Astrocyte (in vitro differentiated cells and primary cell): ENCODE data around the gene FPGS. TPM values are rescaled to one million over a fixed set of nuclear protein-coding genes. Genes with fewer than 3 reads are reported as not detected.
A peak's percentile ranks its signal among the peaks of the same experiment; 100 is the strongest.

Source experiments
- DNase-seq: peaks from one replicate; pipeline ENCODE4 v3.0.0-alpha.2; 2010; ENCODE audit warnings: low read depth
- FAIRE-seq: peaks from 2 replicates; lab custom pipeline; 2011; peaks lifted over from hg19 to GRCh38; lab: Jason Lieb, UNC
- H2AFZ ChIP-seq: 2 replicates; pipeline ENCODE4 v1.6.0; 2012; ENCODE audit warnings: low read depth, low read length, inconsistent platforms
- H3K27ac ChIP-seq: 2 replicates; pipeline ENCODE4 v1.5.1; 2011; ENCODE audit warnings: low read depth, low read length, inconsistent platforms
- H3K27me3 ChIP-seq: 2 replicates; pipeline ENCODE4 v1.6.0; 2011; ENCODE audit warnings: low read length, inconsistent platforms; ENCODE audit not compliant: insufficient read depth
- H3K36me3 ChIP-seq: 2 replicates; pipeline ENCODE4 v1.5.1; 2011; ENCODE audit warnings: low read length, inconsistent platforms; ENCODE audit not compliant: insufficient read depth
- H3K4me1 ChIP-seq: 2 replicates; pipeline ENCODE4 v1.5.1; 2011; ENCODE audit warnings: low read length, inconsistent platforms; ENCODE audit not compliant: insufficient read depth
- H3K4me2 ChIP-seq: 2 replicates; pipeline ENCODE4 v1.6.0; 2012; ENCODE audit warnings: low read length, inconsistent platforms
- H3K4me3 ChIP-seq: 2 replicates; pipeline ENCODE4 v1.5.1; 2011; ENCODE audit warnings: low read depth, mild to moderate bottlenecking, low read length, inconsistent platforms; ENCODE audit not compliant: insufficient read depth
- H3K79me2 ChIP-seq: 2 replicates; pipeline ENCODE4 v1.6.0; 2012; ENCODE audit warnings: mild to moderate bottlenecking, low read length, inconsistent platforms; ENCODE audit not compliant: insufficient read depth
- H3K9ac ChIP-seq: 2 replicates; pipeline ENCODE4 v1.6.0; 2012; ENCODE audit warnings: mild to moderate bottlenecking, low read length, inconsistent platforms
- H3K9me3 ChIP-seq: 2 replicates; pipeline ENCODE4 v1.5.1; 2012; ENCODE audit warnings: low read depth, mild to moderate bottlenecking, low read length, inconsistent platforms; ENCODE audit not compliant: insufficient read depth
- H4K20me1 ChIP-seq: 2 replicates; pipeline ENCODE4 v1.6.0; 2012; ENCODE audit warnings: low read length, inconsistent platforms; ENCODE audit not compliant: insufficient read depth
- H3K27ac Mint-ChIP-seq: one replicate; pipeline ENCODE4 v1.8.0; 2021; ENCODE audit warnings: mild to moderate bottlenecking, mixed read lengths; ENCODE audit not compliant: unreplicated experiment
- H3K27me3 Mint-ChIP-seq: one replicate; pipeline ENCODE4 v1.8.0; 2021; ENCODE audit warnings: low read depth, mixed read lengths; ENCODE audit not compliant: unreplicated experiment
- H3K36me3 Mint-ChIP-seq: one replicate; pipeline ENCODE4 v1.8.0; 2021; ENCODE audit warnings: low read depth, mixed read lengths; ENCODE audit not compliant: unreplicated experiment
- H3K4me1 Mint-ChIP-seq: one replicate; pipeline ENCODE4 v1.8.0; 2021; ENCODE audit warnings: low read depth, mixed read lengths; ENCODE audit not compliant: unreplicated experiment
- H3K4me3 Mint-ChIP-seq: one replicate; pipeline ENCODE4 v1.8.0; 2021; ENCODE audit warnings: mild to moderate bottlenecking, moderate library complexity, mixed read lengths; ENCODE audit not compliant: unreplicated experiment
- H3K9me3 Mint-ChIP-seq: one replicate; pipeline ENCODE4 v1.8.0; 2021; ENCODE audit warnings: mild to moderate bottlenecking, mixed read lengths; ENCODE audit not compliant: unreplicated experiment
- CTCF ChIP-seq: IDR thresholded peaks from 2 replicates; pipeline ENCODE4 v1.5.1; 2011; ENCODE audit warnings: low read depth, mild to moderate bottlenecking, inconsistent platforms, low read length, moderate library complexity; ENCODE audit not compliant: insufficient read depth
- EZH2 ChIP-seq: IDR thresholded peaks from 2 replicates; pipeline ENCODE4 v1.6.1; 2012; ENCODE audit warnings: mild to moderate bottlenecking, low read length, inconsistent platforms; ENCODE audit not compliant: insufficient read depth
- total RNA-seq: library from RNA; stranded (reverse); gene quantifications from 2 replicates; pipeline ENCODE4 v1.2.1, GENCODE V29; 2021

Gene FPGS
- total RNA-seq, 1 donor from 2014 or later = 49.4 TPM

- no peaks in the 10 kb centered on the region for H3K36me3 ChIP-seq
- Mint-ChIP-seq H3K27ac (no peak overlapping the region), H3K27me3 (peaks cover 36% of the 10 kb centered on the region), H3K36me3 (peaks cover 3% of the 10 kb centered on the region), H3K4me1 (peaks cover 3% of the 10 kb centered on the region), H3K4me3 (no peak overlapping the region), H3K9me3 (no peaks in the 10 kb centered on the region)
- no peak for FAIRE-seq
- H3K4me2 ChIP-seq = no peak overlapping the region
- peaks cover 18% of the 10 kb centered on the region for H4K20me1 ChIP-seq
- H2AFZ ChIP-seq = no peak overlapping the region
- H3K4me1 ChIP-seq = no peaks in the 10 kb centered on the region
- no peaks in the 10 kb centered on the region for H3K79me2 ChIP-seq
- no peak overlapping the region for H3K27ac ChIP-seq
- no peak overlapping the region for H3K9ac ChIP-seq
- peaks cover 18% of the 10 kb centered on the region for H3K27me3 ChIP-seq
- TF ChIP-seq CTCF (no peak), EZH2 (no peak)
- H3K4me3 ChIP-seq = no peak overlapping the region
- DNase-seq = no peak
- H3K9me3 ChIP-seq = no peaks in the 10 kb centered on the region
Observed at GRCh38 chr9:127753622-127754021, 49.1 kb upstream of the FPGS start.

GRCh38 chr9:127754099-127755060 is 48.3 kb upstream of the FPGS start:
- Mint-ChIP-seq H3K36me3 (peaks cover 3% of the 10 kb centered on the region), H3K9me3 (no peaks in the 10 kb centered on the region), H3K4me1 (peaks cover 5% of the 10 kb centered on the region), H3K4me3 (no peak overlapping the region), H3K27me3 (peaks cover 36% of the 10 kb centered on the region), H3K27ac (no peak overlapping the region)
- Histone ChIP-seq H2AFZ (no peak overlapping the region), H3K4me3 (no peak overlapping the region), H3K9me3 (no peaks in the 10 kb centered on the region), H3K27ac (no peak overlapping the region), H3K9ac (no peak overlapping the region), H3K4me1 (no peaks in the 10 kb centered on the region), H3K4me2 (peak overlapping the region; percentile 62), H3K27me3 (peaks cover 18% of the 10 kb centered on the region), H3K36me3 (no peaks in the 10 kb centered on the region), H4K20me1 (peaks cover 18% of the 10 kb centered on the region), H3K79me2 (no peaks in the 10 kb centered on the region)
- TF ChIP-seq CTCF (no peak), EZH2 (peak; percentile 73)
- FAIRE-seq = no peak
- DNase-seq = no peak
